HEK293T (cell line): ENCODE measurements around the gene CSF3R.

Experiments
- BHLHE40 ChIP-seq: fragments of 450-650 bp; IDR thresholded peaks from 2 replicates; pipeline ENCODE4 v1.6.1; 2016; ENCODE audit warnings: mild to moderate bottlenecking, moderate library complexity, borderline replicate concordance
- ELF4 ChIP-seq: fragments of 450-650 bp; IDR thresholded peaks from 2 replicates; pipeline ENCODE4 v1.6.1; 2017; ENCODE audit warnings: antibody characterized with exemption
- FOXA1 ChIP-seq: fragments of 450-650 bp; IDR thresholded peaks from 2 replicates; pipeline ENCODE4 v1.6.1; 2016; ENCODE audit warnings: mild to moderate bottlenecking
- FOXK2 ChIP-seq: fragments of 450-650 bp; IDR thresholded peaks from 2 replicates; pipeline ENCODE4 v1.6.1; 2016; ENCODE audit warnings: mild to moderate bottlenecking
- FOXM1 ChIP-seq: fragments of 450-650 bp; IDR thresholded peaks from 2 replicates; pipeline ENCODE4 v1.6.1; 2017; ENCODE audit warnings: mild to moderate bottlenecking, borderline replicate concordance
- HDGF ChIP-seq: fragments of 450-650 bp; IDR thresholded peaks from 2 replicates; pipeline ENCODE4 v1.6.1; 2017; ENCODE audit warnings: antibody characterized with exemption, borderline replicate concordance
- L3MBTL2 ChIP-seq: fragments of 450-650 bp; conservative IDR thresholded peaks from 2 replicates; pipeline ENCODE4 v1.6.1; 2016; ENCODE audit warnings: mild to moderate bottlenecking
- NFRKB ChIP-seq: fragments of 450-650 bp; IDR thresholded peaks from 2 replicates; pipeline ENCODE4 v1.6.1; 2016; ENCODE audit warnings: mild to moderate bottlenecking, moderate library complexity
- SP1 ChIP-seq: fragments of 450-650 bp; IDR thresholded peaks from 2 replicates; pipeline ENCODE4 v1.6.1; 2017
- TARDBP ChIP-seq: fragments of 450-650 bp; IDR thresholded peaks from 2 replicates; pipeline ENCODE4 v1.6.1; 2016
- TF ChIP-seq, protein P1 (sequence below): fragments of 450-650 bp; IDR thresholded peaks from 2 replicates; pipeline ENCODE4 v1.6.1; 2016

DNA sequence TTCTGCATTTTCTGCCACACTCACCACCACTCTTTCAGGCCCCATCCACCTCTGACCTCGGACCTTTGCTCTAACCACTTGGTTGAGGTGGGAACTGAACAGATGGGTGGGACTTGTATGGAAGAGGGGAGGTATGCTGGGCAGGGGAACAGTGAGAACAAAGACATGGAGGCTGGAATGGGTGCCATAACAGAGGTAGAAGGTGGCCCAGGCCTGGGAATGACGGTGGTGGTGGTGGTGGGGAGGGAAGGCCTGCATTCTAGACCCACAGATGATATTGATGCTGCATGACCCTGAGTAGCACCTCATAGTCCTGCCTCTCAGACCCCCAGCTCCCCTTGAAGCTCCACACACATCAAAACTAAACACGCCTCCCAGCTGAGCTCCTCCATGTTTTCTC, 5.2 kb upstream of the CSF3R start:
- TF ChIP-seq NFRKB: no peak
- no peak for TF ChIP-seq FOXM1
- TF ChIP-seq FOXK2: no peak
- no peak for TF ChIP-seq HDGF
- TF ChIP-seq TARDBP: no peak
- TF ChIP-seq L3MBTL2: no peak
- TF ChIP-seq, protein P1, sequence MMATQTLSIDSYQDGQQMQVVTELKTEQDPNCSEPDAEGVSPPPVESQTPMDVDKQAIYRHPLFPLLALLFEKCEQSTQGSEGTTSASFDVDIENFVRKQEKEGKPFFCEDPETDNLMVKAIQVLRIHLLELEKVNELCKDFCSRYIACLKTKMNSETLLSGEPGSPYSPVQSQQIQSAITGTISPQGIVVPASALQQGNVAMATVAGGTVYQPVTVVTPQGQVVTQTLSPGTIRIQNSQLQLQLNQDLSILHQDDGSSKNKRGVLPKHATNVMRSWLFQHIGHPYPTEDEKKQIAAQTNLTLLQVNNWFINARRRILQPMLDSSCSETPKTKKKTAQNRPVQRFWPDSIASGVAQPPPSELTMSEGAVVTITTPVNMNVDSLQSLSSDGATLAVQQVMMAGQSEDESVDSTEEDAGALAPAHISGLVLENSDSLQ: no peak
- TF ChIP-seq BHLHE40: no peak
- no peak for TF ChIP-seq SP1
- no peak for TF ChIP-seq FOXA1
- no peak for TF ChIP-seq ELF4
